DND-41 (cell line): ENCODE data around the gene CDC45.

Source experiments
- ATAC-seq: fragments of 200-7000 bp; cut with Tn5 transposase; 3 replicates; pipeline ENCODE4 v1.9.1; 2021; ENCODE audit warnings: low read depth; ENCODE audit not compliant: insufficient read depth
- DNase-seq: peaks from one replicate; pipeline ENCODE4 v3.0.0-alpha.2; 2020
- H2AFZ ChIP-seq: 2 replicates; pipeline ENCODE4 v1.6.0; 2012; ENCODE audit warnings: low read depth, low read length
- H3K27ac ChIP-seq: 2 replicates; pipeline ENCODE4 v1.5.1; 2012; ENCODE audit warnings: low read length, inconsistent platforms
- H3K27me3 ChIP-seq: fragments of 200-600 bp; sonication (generic); 2 replicates; pipeline ENCODE4 v1.6.0; 2012; ENCODE audit warnings: low read length, mild to moderate bottlenecking, inconsistent platforms; ENCODE audit not compliant: insufficient read depth, poor library complexity
- H3K36me3 ChIP-seq: 2 replicates; pipeline ENCODE4 v1.5.1; 2012; ENCODE audit warnings: low read length, inconsistent platforms; ENCODE audit not compliant: insufficient read depth
- H3K4me1 ChIP-seq: 2 replicates; pipeline ENCODE4 v1.5.1; 2012; ENCODE audit warnings: mild to moderate bottlenecking, low read length; ENCODE audit not compliant: insufficient read depth
- H3K4me2 ChIP-seq: 2 replicates; pipeline ENCODE4 v1.6.0; 2012; ENCODE audit warnings: mild to moderate bottlenecking, moderate library complexity, low read length, inconsistent platforms; ENCODE audit not compliant: insufficient read depth
- H3K4me3 ChIP-seq, 2 experiments: fragments of 200-600 bp in 1 of 2; shearing (Covaris generic) in 1 of 2; 2 replicates each; pipeline ENCODE4 v1.5.1; 2012 to 2016; ENCODE audit warnings: inconsistent platforms in 2 of 2, low read length in 2 of 2, mild to moderate bottlenecking in 2 of 2, low read depth in 1 of 2, moderate library complexity in 1 of 2
- H3K79me2 ChIP-seq: 2 replicates; pipeline ENCODE4 v1.6.0; 2012; ENCODE audit warnings: low read length, inconsistent platforms; ENCODE audit not compliant: insufficient read depth
- H3K9ac ChIP-seq: 2 replicates; pipeline ENCODE4 v1.6.0; 2012; ENCODE audit warnings: low read depth, mild to moderate bottlenecking, inconsistent platforms, low read length, moderate library complexity
- H3K9me3 ChIP-seq: 2 replicates; pipeline ENCODE4 v1.5.1; 2012; ENCODE audit warnings: low read length, moderate library complexity, mild to moderate bottlenecking, inconsistent platforms; ENCODE audit not compliant: insufficient read depth, severe bottlenecking
- H4K20me1 ChIP-seq: 2 replicates; pipeline ENCODE4 v1.6.0; 2012; ENCODE audit warnings: low read length; ENCODE audit not compliant: insufficient read depth
- CTCF ChIP-seq: IDR thresholded peaks from 2 replicates; pipeline ENCODE4 v1.5.1; 2012; ENCODE audit warnings: borderline replicate concordance, low read length, moderate library complexity, mild to moderate bottlenecking; ENCODE audit not compliant: poor library complexity, severe bottlenecking; ENCODE audit errors: extremely low read depth
- EZH2 ChIP-seq: IDR thresholded peaks from 3 replicates; pipeline ENCODE4 v1.6.1; 2012; ENCODE audit warnings: borderline replicate concordance, low read depth, mild to moderate bottlenecking, moderate library complexity, low read length, inconsistent platforms; ENCODE audit not compliant: severe bottlenecking

Gene CDC45

GRCh38 chr22:19526076-19526701 is 46.5 kb downstream of the CDC45 start:
- Histone ChIP-seq H3K4me1 (no peaks in the 10 kb centered on the region), H3K79me2 (no peaks in the 10 kb centered on the region), H2AFZ (no peak overlapping the region), H3K27ac (no peak overlapping the region), H3K4me3 (no peak overlapping the region), H3K4me2 (no peak overlapping the region), H3K9me3 (no peaks in the 10 kb centered on the region), H3K27me3 (no peaks in the 10 kb centered on the region), H3K9ac (no peak overlapping the region), H4K20me1 (peaks cover 13% of the 10 kb centered on the region; the same call in 1 of the 2 replicates), H3K36me3 (peaks cover 22% of the 10 kb centered on the region)
- no peak for DNase-seq
- TF ChIP-seq CTCF (no peak), EZH2 (no peak)
- ATAC-seq, result no peak

DNA sequence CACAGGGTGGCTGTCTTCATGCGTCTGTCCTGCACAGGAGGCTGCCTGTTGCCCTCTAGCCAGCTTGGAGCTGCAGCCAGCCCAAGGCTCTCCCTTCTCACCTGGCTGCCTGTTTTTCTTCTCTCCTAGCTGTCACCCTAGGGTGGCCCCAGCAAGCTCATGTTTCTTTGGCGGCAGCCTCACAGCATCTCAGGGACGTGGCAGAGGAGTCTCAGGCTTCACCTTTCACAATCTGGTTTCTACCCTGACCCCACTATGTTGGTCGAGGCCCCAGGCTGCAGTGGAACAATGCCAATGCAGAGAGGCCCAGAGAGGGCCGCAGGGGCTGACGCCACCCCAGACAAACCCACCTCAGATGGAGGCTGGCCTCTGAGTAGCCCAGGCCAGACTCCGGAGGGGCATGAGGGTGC is 47.0 kb downstream of the CDC45 start:
- no peaks in the 10 kb centered on the region for H3K79me2 ChIP-seq
- H4K20me1 ChIP-seq, result peaks cover 13% of the 10 kb centered on the region; the same call in 1 of the 2 replicates
- no peaks in the 10 kb centered on the region for H3K4me1 ChIP-seq
- no peak overlapping the region for H3K4me3 ChIP-seq
- DNase-seq, result no peak
- no peaks in the 10 kb centered on the region for H3K27me3 ChIP-seq
- no peaks in the 10 kb centered on the region for H3K9me3 ChIP-seq
- peaks cover 22% of the 10 kb centered on the region for H3K36me3 ChIP-seq
- H3K9ac ChIP-seq, result no peak overlapping the region
- no peak for TF ChIP-seq EZH2
- no peak for TF ChIP-seq CTCF
- no peak overlapping the region for H3K27ac ChIP-seq
- ATAC-seq, result no peak
- H3K4me2 ChIP-seq, result no peak overlapping the region
- no peak overlapping the region for H2AFZ ChIP-seq

GRCh38 chr22:19527321-19527721 is 47.6 kb downstream of the CDC45 start:
- no peak overlapping the region for H3K4me3 ChIP-seq
- H3K4me2 ChIP-seq, result no peak overlapping the region
- no peak for TF ChIP-seq EZH2
- H3K9ac ChIP-seq, result no peak overlapping the region
- ATAC-seq (no peak), DNase-seq (no peak)
- peaks cover 17% of the 10 kb centered on the region for H3K36me3 ChIP-seq
- peaks cover 9% of the 10 kb centered on the region; the same call in 1 of the 2 replicates for H4K20me1 ChIP-seq
- no peaks in the 10 kb centered on the region for H3K9me3 ChIP-seq
- no peaks in the 10 kb centered on the region for H3K4me1 ChIP-seq
- no peak overlapping the region for H3K27ac ChIP-seq
- no peaks in the 10 kb centered on the region for H3K27me3 ChIP-seq
- no peak overlapping the region for H2AFZ ChIP-seq
- H3K79me2 ChIP-seq, result no peaks in the 10 kb centered on the region

- Histone ChIP-seq H3K27me3 (no peaks in the 10 kb centered on the region), H3K36me3 (peaks cover 11% of the 10 kb centered on the region), H3K4me1 (no peaks in the 10 kb centered on the region), H3K9me3 (no peaks in the 10 kb centered on the region), H3K9ac (no peak overlapping the region), H3K4me2 (no peak overlapping the region), H3K4me3 (no peak overlapping the region), H2AFZ (no peak overlapping the region), H4K20me1 (peaks cover 4% of the 10 kb centered on the region; the same call in 1 of the 2 replicates), H3K79me2 (no peaks in the 10 kb centered on the region), H3K27ac (no peak overlapping the region)
- DNase-seq (no peak), ATAC-seq (no peak)
- TF ChIP-seq EZH2 (no peak), CTCF (no peak)
These were observed 48.2 kb downstream of the CDC45 start for GRCh38 chr22:19527861-19528417.
